Natural killer cell (primary cell): ENCODE measurements around the gene ADRM1. TPM values are rescaled to one million over a fixed set of nuclear protein-coding genes. Genes with fewer than 3 reads are reported as not detected.

Experiments used
- ATAC-seq, 3 donors: fragments of 150-1000 bp in 2 of 3; fragments of 200-7000 bp in 1 of 3; cut with Tn5 transposase; 1 replicate in 1 of 3; 2 replicates in 2 of 3; pipeline ENCODE4 v1.10.0; 2021; ENCODE audit warnings: mild to moderate bottlenecking in 2 of 3, moderate library complexity in 2 of 3
- DNase-seq, 2 donors: peaks; one replicate each; pipeline versions ENCODE4 v3.0.0 to v3.0.0-alpha.2; 2013 to 2021; ENCODE audit warnings: mixed read lengths in 1 of 2
- H3K27ac ChIP-seq: one replicate; pipeline ENCODE4 v1.5.1; 2013; ENCODE audit warnings: mild to moderate bottlenecking, low read length
- H3K27me3 ChIP-seq: one replicate; pipeline ENCODE4 v1.6.1; 2013; ENCODE audit warnings: low read length; ENCODE audit not compliant: control insufficient read depth, insufficient read depth
- H3K36me3 ChIP-seq: one replicate; pipeline ENCODE4 v1.6.1; 2013; ENCODE audit warnings: low read length; ENCODE audit not compliant: control insufficient read depth, insufficient read depth
- H3K4me1 ChIP-seq: one replicate; pipeline ENCODE4 v1.6.1; 2013; ENCODE audit warnings: low read length; ENCODE audit not compliant: control insufficient read depth, insufficient read depth
- H3K4me3 ChIP-seq: one replicate; pipeline ENCODE4 v1.5.1; 2013; ENCODE audit warnings: low read length
- H3K9me3 ChIP-seq: one replicate; pipeline ENCODE4 v1.6.1; 2013; ENCODE audit warnings: low read length; ENCODE audit not compliant: control insufficient read depth, insufficient read depth
- H3K27ac Mint-ChIP-seq, 2 donors: one replicate each; pipeline ENCODE4 v1.8.0; 2022; ENCODE audit warnings: mild to moderate bottlenecking in 2 of 2, mixed read lengths in 2 of 2, moderate library complexity in 1 of 2
- H3K27me3 Mint-ChIP-seq, 2 donors: one replicate each; pipeline ENCODE4 v1.8.0; 2022; ENCODE audit warnings: low read depth in 2 of 2, mixed read lengths in 2 of 2
- H3K36me3 Mint-ChIP-seq: one replicate; pipeline ENCODE4 v1.8.0; 2022; ENCODE audit warnings: mixed read lengths
- H3K4me1 Mint-ChIP-seq, 2 donors: one replicate each; pipeline ENCODE4 v1.8.0; 2022; ENCODE audit warnings: mixed read lengths in 2 of 2
- H3K4me3 Mint-ChIP-seq: one replicate; pipeline ENCODE4 v1.8.0; 2022; ENCODE audit warnings: mild to moderate bottlenecking, moderate library complexity, mixed read lengths
- H3K9me3 Mint-ChIP-seq, 2 donors: one replicate each; pipeline ENCODE4 v1.8.0; 2022; ENCODE audit warnings: mixed read lengths in 2 of 2
- CTCF ChIP-seq: fragments of 200-600 bp; IDR thresholded peaks from one replicate; pipeline ENCODE4 v1.8.0; 2022; ENCODE audit warnings: antibody characterized with exemption
- WGBS: methylation state at CpG from one replicate; pipeline ENCODE4 v1.1.7; 2013; ENCODE audit warnings: missing lambda C conversion rate; ENCODE audit not compliant: insufficient coverage; 5-methylcytosine and 5-hydroxymethylcytosine counted together
- intact Hi-C: fragments of 100-400 bp; cut with micrococcal nuclease; formaldehyde crosslinking; loops from one replicate; pipeline ENCODE4 v1.14.2; 2022
- total RNA-seq, 4 donors: library from RNA; stranded (reverse); fragments of 120-200 nt in 1 of 4; gene quantifications; one replicate each; pipeline versions ENCODE4 v1.2.3 to v1.2.4, GENCODE V29; 2013 to 2022

The ADRM1 gene
- total RNA-seq, 3 donors from 2014 or later (not counting 1 experiment from before 2014, with no cell fraction given): 81.4 to 88.4 (median 84.6) TPM

- Mint-ChIP-seq H3K36me3 (no peaks in the 10 kb centered on the region), H3K27me3 (peaks cover 8 to 10% of the 10 kb centered on the region in 2 donors), H3K9me3 (no peaks in the 10 kb centered on the region), H3K4me3 (no peak overlapping the region), H3K4me1 (no peaks in the 10 kb centered on the region), H3K27ac (no peak overlapping the region)
- peak in 1 of 3 donors; percentile 12 for ATAC-seq
- H3K36me3 ChIP-seq: no peaks in the 10 kb centered on the region
- intact Hi-C loops: no loop called here
- no peak for TF ChIP-seq CTCF
- DNase-seq: no peak
- no peak overlapping the region for H3K27ac ChIP-seq
- H3K27me3 ChIP-seq: no peaks in the 10 kb centered on the region
- 88% methylated on average over 53 of the region's 53 CpGs for WGBS
- no peak overlapping the region for H3K4me3 ChIP-seq
- no peaks in the 10 kb centered on the region for H3K9me3 ChIP-seq
- peaks cover 24% of the 10 kb centered on the region for H3K4me1 ChIP-seq
Measured at GRCh38 chr20:62336775-62337557, 34.2 kb downstream of the ADRM1 start.

GRCh38 chr20:62337558-62338293 is 34.9 kb downstream of the ADRM1 start:
- Mint-ChIP-seq H3K27ac (no peak overlapping the region), H3K36me3 (no peaks in the 10 kb centered on the region), H3K9me3 (no peaks in the 10 kb centered on the region), H3K4me3 (no peak overlapping the region), H3K27me3 (peaks cover 8 to 10% of the 10 kb centered on the region in 2 donors), H3K4me1 (no peaks in the 10 kb centered on the region)
- Histone ChIP-seq H3K27me3 (no peaks in the 10 kb centered on the region), H3K27ac (peak overlapping the region; percentile 44), H3K4me3 (no peak overlapping the region), H3K9me3 (no peaks in the 10 kb centered on the region), H3K4me1 (peaks cover 24% of the 10 kb centered on the region), H3K36me3 (no peaks in the 10 kb centered on the region)
- WGBS: 34% methylated on average over 34 of the region's 34 CpGs
- DNase-seq (no peak), ATAC-seq (no peak)
- intact Hi-C loops: no loop called here
- no peak for TF ChIP-seq CTCF

GRCh38 chr20:62338294-62338620 is 35.5 kb downstream of the ADRM1 start:
- Histone ChIP-seq H3K27me3 (no peaks in the 10 kb centered on the region), H3K36me3 (no peaks in the 10 kb centered on the region), H3K9me3 (no peaks in the 10 kb centered on the region), H3K4me3 (no peak overlapping the region), H3K4me1 (peaks cover 24% of the 10 kb centered on the region), H3K27ac (peak overlapping the region; percentile 33)
- H3K4me1 Mint-ChIP-seq: no peaks in the 10 kb centered on the region
- intact Hi-C loops: no loop called here
- H3K4me3 Mint-ChIP-seq: no peak overlapping the region
- DNase-seq (no peak), ATAC-seq (no peak)
- no peaks in the 10 kb centered on the region for H3K36me3 Mint-ChIP-seq
- 88% methylated on average over 16 of the region's 16 CpGs for WGBS
- no peak overlapping the region for H3K27ac Mint-ChIP-seq
- peaks cover 8 to 10% of the 10 kb centered on the region in 2 donors for H3K27me3 Mint-ChIP-seq
- no peak for TF ChIP-seq CTCF
- H3K9me3 Mint-ChIP-seq: no peaks in the 10 kb centered on the region
